ENCODE results near the gene PLA2G2F. TPM values are rescaled to one million over a fixed set of nuclear protein-coding genes. Genes with fewer than 3 reads are reported as not detected.

Gene PLA2G2F
- total and polyA plus RNA-seq, 2 of the 8 experiments (the other 6 are each of a cell fraction or from before 2014, with no cell fraction given) = not detected

DNA sequence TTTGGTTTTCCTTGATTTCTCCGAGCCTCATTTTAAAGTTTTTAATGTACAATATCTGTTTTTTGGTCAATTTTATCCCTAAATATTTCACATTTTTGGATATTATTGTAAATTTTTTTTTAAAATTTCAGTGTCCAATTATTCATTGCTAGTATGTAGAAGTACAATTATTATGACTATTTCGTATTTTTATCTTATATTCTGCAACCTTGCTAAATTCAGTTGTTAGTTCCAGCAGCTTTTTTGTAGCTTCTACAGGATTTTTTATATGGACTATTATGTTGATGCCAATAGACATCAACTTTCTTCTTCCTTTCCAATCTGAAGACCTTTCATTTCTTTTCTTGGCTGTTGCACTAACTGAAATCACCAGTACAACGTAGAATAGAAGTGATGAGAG lies 4.1 kb upstream of the PLA2G2F start (continued):
- TF ChIP-seq CHD2 (IDR thresholded peaks at IDR 0.05; ENCODE audit: low read length) (no peak), SP4 (IDR thresholded peaks at IDR 0.05; ENCODE audit: low read length) (no peak), JUN (IDR thresholded peaks at IDR 0.05; ENCODE audit: low read depth, low read length) (no peak), ZNF274 (IDR thresholded peaks at IDR 0.05; ENCODE audit: borderline replicate concordance, extremely low read depth, low read length) (no peak), NRF1 (IDR thresholded peaks at IDR 0.05; ENCODE audit: low read depth, low read length) (no peak), BRCA1 (IDR thresholded peaks at IDR 0.05; ENCODE audit: low read depth, low read length) (no peak), CREB1 (IDR thresholded peaks at IDR 0.05) (no peak), ATF3 (IDR thresholded peaks at IDR 0.05; ENCODE audit: insufficient read depth, low read depth, low read length) (no peak), CBX5 (IDR thresholded peaks at IDR 0.05; ENCODE audit: low read depth, low read length) (no peak), CBX8 (IDR thresholded peaks at IDR 0.05; ENCODE audit: borderline replicate concordance, low read depth, low read length) (no peak), MAFK (IDR thresholded peaks at IDR 0.05; ENCODE audit: low read depth, low read length) (no peak)
